Activated naive CD4-positive, alpha-beta T cell treated with anti-CD3 and anti-CD28 coated beads, Interleukin-2, amount 50 U/mL, for 16 hours (primary cell): ENCODE data around the gene SPAG9.
"Not testable (repeated sequence)": the region's sequence is repeated elsewhere in the genome, so short reads cannot be mapped to it uniquely, and the experiment has no call there.

Experiments used
- DNase-seq: peaks from one replicate; pipeline ENCODE4 v3.0.0-alpha.2; 2020

The SPAG9 gene

GRCh38 chr17:51083981-51084380, 36.7 kb downstream of the SPAG9 start:
- no peak for DNase-seq

GRCh38 chr17:51083364-51083763, 37.3 kb downstream of the SPAG9 start:
- not testable (repeated sequence) for DNase-seq

- DNase-seq, result no peak
These were observed 41.6 kb downstream of the SPAG9 start for GRCh38 chr17:51079049-51079448.

- DNase-seq, result no peak
These were observed 42.6 kb downstream of the SPAG9 start for GRCh38 chr17:51078009-51078592.

GRCh38 chr17:51076821-51077220, 43.8 kb downstream of the SPAG9 start:
- no peak for DNase-seq

- no peak for DNase-seq
These were observed 49.1 kb downstream of the SPAG9 start for GRCh38 chr17:51071556-51071955.

- DNase-seq, result no peak
These were observed 55.2 kb downstream of the SPAG9 start for GRCh38 chr17:51065466-51065865.

- no peak for DNase-seq
These were observed 56.5 kb downstream of the SPAG9 start for GRCh38 chr17:51064061-51064735.

- no peak for DNase-seq
These were observed 60.3 kb downstream of the SPAG9 start for GRCh38 chr17:51060396-51060795.

GRCh38 chr17:51059781-51060180, 60.9 kb downstream of the SPAG9 start:
- DNase-seq, result no peak

GRCh38 chr17:51057534-51057933, 63.1 kb downstream of the SPAG9 start:
- DNase-seq, result no peak

- DNase-seq, result no peak
These were observed 63.7 kb downstream of the SPAG9 start for GRCh38 chr17:51056813-51057510.

GRCh38 chr17:51054748-51055147, 65.9 kb downstream of the SPAG9 start:
- no peak for DNase-seq

GRCh38 chr17:51052235-51052634, 68.4 kb downstream of the SPAG9 start:
- no peak for DNase-seq

- no peak for DNase-seq
These were observed 70.2 kb downstream of the SPAG9 start for GRCh38 chr17:51050291-51051033.

- DNase-seq, result no peak
These were observed 73.9 kb downstream of the SPAG9 start for GRCh38 chr17:51046514-51047384.

GRCh38 chr17:51046046-51046445, 74.6 kb downstream of the SPAG9 start:
- DNase-seq, result no peak

- no peak for DNase-seq
These were observed 75.0 kb downstream of the SPAG9 start for GRCh38 chr17:51045621-51046020.

GRCh38 chr17:51044976-51045375, 75.7 kb downstream of the SPAG9 start:
- DNase-seq, result no peak

- no peak for DNase-seq
These were observed 84.6 kb downstream of the SPAG9 start for GRCh38 chr17:51036084-51036483.

- no peak for DNase-seq
These were observed 85.2 kb downstream of the SPAG9 start for GRCh38 chr17:51035431-51035830.

GRCh38 chr17:51034800-51035199, 85.9 kb downstream of the SPAG9 start:
- DNase-seq, result no peak

GRCh38 chr17:51032850-51033249, 87.8 kb downstream of the SPAG9 start:
- DNase-seq, result no peak
